Measurements from ENCODE around the gene TOGARAM2. TPM values are rescaled to one million over a fixed set of nuclear protein-coding genes. Genes with fewer than 3 reads are reported as not detected.

The TOGARAM2 gene
- total RNA-seq, 2 experiments from 2014 or later: 2.3 to 2.7 TPM

DNA sequence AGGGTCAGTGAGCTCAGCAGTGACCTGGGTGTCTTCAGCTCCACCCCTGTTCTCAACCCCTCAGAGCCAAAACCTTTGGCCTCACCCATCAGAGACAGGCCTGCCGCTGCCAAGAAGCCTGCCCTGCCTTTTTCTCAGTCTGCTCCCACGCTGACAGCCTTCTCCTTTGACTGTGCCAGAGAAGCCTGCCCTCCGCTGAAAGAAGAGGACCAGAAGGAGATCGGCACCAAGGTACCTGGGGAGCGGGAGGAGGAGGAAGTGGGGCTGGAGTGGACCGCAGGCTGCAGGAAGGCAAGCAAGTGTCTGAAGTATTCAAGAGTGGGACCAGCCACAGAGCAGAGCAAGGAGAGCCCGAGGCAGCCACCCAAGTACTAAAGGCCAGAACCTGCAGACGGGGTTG lies 33.2 kb downstream of the TOGARAM2 start:
- ChIA-PET CTCF (interaction anchor here (0.9 to 1.3 kb wide), 4 partner anchors 13 to 55 kb away, joined by 3 to 6 read pairs (median 4); no protein-coding TSS in a partner anchor), POLR2A (interaction anchor here (1.0 to 2.3 kb wide), 4 partner anchors 12 to 144 kb away, joined by 3 to 9 read pairs (median 4); partner anchors contain the start of gene TRMT61B)
- intact Hi-C loops (cut with micrococcal nuclease): loop anchor here (5.0 to 10.0 kb wide), 2 partner anchors 57 to 100 kb away; partner anchors contain the start of gene CLIP4
- Mint-ChIP-seq H3K4me1 (ENCODE audit: low read depth) (peaks cover 82% of the 10 kb centered on the region), H3K36me3 (ENCODE audit: low read depth) (no peaks in the 10 kb centered on the region), H3K4me3 (peak overlapping the region; percentile 79), H3K27me3 (no peaks in the 10 kb centered on the region), H3K27ac (peak overlapping the region; percentile 97), H3K9me3 (no peaks in the 10 kb centered on the region)
- ATAC-seq (no peak), DNase-seq (peak; percentile 48)
- TF ChIP-seq, protein P1, sequence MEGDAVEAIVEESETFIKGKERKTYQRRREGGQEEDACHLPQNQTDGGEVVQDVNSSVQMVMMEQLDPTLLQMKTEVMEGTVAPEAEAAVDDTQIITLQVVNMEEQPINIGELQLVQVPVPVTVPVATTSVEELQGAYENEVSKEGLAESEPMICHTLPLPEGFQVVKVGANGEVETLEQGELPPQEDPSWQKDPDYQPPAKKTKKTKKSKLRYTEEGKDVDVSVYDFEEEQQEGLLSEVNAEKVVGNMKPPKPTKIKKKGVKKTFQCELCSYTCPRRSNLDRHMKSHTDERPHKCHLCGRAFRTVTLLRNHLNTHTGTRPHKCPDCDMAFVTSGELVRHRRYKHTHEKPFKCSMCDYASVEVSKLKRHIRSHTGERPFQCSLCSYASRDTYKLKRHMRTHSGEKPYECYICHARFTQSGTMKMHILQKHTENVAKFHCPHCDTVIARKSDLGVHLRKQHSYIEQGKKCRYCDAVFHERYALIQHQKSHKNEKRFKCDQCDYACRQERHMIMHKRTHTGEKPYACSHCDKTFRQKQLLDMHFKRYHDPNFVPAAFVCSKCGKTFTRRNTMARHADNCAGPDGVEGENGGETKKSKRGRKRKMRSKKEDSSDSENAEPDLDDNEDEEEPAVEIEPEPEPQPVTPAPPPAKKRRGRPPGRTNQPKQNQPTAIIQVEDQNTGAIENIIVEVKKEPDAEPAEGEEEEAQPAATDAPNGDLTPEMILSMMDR (IDR thresholded peaks at IDR 0.05): no peak

DNA sequence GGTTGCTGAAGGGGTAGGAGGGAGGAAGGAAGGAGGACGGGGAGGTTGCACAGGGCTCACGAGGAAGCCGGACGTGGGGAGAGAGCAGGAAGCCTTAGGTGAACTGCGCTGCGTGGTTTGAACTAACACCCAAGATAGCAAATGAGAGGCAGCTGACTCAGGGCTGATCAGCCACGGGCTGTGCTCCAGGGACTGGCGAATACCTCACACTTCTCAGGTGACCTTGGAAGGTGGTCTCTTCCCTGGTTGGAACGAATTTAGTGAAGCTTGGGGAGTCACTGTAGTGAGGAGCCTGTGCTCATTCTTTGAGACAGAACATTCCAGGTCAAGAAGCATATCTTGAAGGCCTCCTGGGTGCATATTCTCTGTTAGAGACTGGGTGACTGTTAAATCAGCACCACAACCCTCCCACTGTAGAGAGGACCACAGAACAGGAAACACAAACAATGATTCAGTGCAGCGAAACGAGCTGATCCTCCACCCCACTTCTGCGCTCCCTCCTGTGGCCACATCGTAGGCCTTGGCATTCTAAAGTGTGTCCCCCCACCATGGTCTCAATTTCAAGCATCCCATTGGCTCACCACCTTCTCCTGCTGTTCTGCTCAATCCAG lies 33.8 kb downstream of the TOGARAM2 start:
- POLR2A ChIA-PET: interaction anchor here (0.6 to 2.3 kb wide), 6 partner anchors 12 to 145 kb away, joined by 3 to 9 read pairs (median 5); partner anchors contain the start of genes CLIP4 and TRMT61B
- H3K4me1 Mint-ChIP-seq (ENCODE audit: low read depth): peaks cover 76% of the 10 kb centered on the region

DNA sequence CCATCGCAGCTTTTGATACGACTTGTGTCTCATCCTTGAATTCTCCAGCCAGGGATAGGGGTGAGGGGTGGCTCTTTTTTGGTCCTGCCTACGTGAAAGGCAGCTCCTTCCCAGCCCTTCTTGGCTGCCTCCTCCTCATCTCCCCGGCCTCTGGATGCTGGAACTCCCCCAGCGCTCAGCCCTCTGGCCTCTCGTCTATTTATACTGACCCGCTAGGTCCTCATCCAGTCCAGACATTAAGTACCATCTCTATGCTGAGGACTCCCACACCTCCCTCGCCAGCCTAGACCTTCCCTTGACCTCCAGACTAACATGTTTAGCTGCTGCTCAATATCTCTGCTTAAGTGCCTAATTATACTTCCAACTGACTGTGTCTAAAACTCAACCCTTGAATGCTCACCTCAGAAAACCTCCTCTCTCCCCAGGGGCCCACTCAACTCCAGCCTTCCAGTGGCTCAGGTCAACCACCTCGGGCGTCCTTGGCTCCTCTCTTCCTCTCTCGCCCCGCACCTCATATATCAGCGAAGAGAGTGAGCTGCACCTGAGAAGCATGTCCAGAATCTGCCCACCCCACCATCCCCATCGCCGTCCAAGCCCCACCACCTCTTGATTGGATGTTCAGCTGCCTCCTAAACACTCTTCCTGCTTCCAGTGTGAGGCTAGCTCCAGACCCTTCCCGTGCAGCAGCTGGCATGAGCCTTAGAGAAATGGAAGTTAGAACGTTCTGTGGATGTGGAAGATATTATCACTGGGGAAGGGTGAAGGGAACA lies 34.8 kb downstream of the TOGARAM2 start:
- Mint-ChIP-seq H3K4me1 (ENCODE audit: low read depth) (peaks cover 66% of the 10 kb centered on the region), H3K9me3 (no peaks in the 10 kb centered on the region), H3K27ac (peak overlapping the region; percentile 97), H3K4me3 (peak overlapping the region; percentile 79), H3K36me3 (ENCODE audit: low read depth) (no peaks in the 10 kb centered on the region), H3K27me3 (no peaks in the 10 kb centered on the region)
- ChIA-PET POLR2A (interaction anchor here (0.6 to 2.3 kb wide), 5 partner anchors 11 to 123 kb away, joined by 3 to 9 read pairs (median 5); partner anchors contain the start of genes CLIP4 and WDR43), CTCF (interaction anchor here (1.1 to 1.7 kb wide), 7 partner anchors 14 to 137 kb away, joined by 3 to 10 read pairs (median 4); no protein-coding TSS in a partner anchor)
- ATAC-seq (no peak), DNase-seq (no peak)
- TF ChIP-seq, protein P1 (IDR thresholded peaks at IDR 0.05): no peak
- intact Hi-C loops (cut with micrococcal nuclease): loop anchor here (10.0 kb wide), 1 partner anchor 99 kb away; the partner anchor contains the start of gene CLIP4

More for the DNA sequence above, 33.8 kb downstream of the TOGARAM2 start:
- Mint-ChIP-seq H3K27ac (peak overlapping the region; percentile 97), H3K36me3 (ENCODE audit: low read depth) (no peaks in the 10 kb centered on the region), H3K9me3 (no peaks in the 10 kb centered on the region), H3K4me3 (peak overlapping the region; percentile 79), H3K27me3 (no peaks in the 10 kb centered on the region)
- ATAC-seq (peak; percentile 76), DNase-seq (peak; percentile 88)
- CTCF ChIA-PET: interaction anchor here (0.8 to 1.7 kb wide), 10 partner anchors 12 to 138 kb away, joined by 3 to 10 read pairs (median 3); no protein-coding TSS in a partner anchor
- TF ChIP-seq, protein P1 (IDR thresholded peaks at IDR 0.05): peak; percentile 37
- intact Hi-C loops (cut with micrococcal nuclease): loop anchor here (5.0 to 10.0 kb wide), 2 partner anchors 58 to 100 kb away; partner anchors contain the start of gene CLIP4

DNA sequence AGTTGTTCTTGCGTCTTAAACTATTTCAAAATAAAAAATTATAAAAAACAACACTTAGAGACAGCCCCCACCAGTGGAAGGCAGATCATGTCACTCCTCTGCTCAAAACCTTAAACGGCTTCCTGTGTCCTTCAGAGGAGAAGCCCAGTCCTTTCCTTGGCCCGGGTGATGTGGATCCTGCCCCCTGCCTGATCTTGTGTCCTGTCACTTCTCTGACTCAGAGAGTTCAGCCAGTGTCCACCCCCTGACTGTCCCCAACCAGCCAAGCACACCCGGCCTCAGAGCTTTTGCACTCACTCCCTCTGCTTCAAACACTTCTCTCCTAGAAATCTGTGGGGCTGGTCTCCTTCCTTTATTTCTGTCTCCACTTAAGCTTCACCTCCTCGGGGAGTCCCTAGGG lies 35.4 kb downstream of the TOGARAM2 start:
- H3K4me1 Mint-ChIP-seq (ENCODE audit: low read depth): peaks cover 60% of the 10 kb centered on the region
- H3K9me3 Mint-ChIP-seq: no peaks in the 10 kb centered on the region
- ChIA-PET POLR2A (interaction anchor here (1.5 to 2.3 kb wide), 2 partner anchors 10 to 122 kb away, joined by 3 to 9 read pairs; partner anchors contain the start of gene WDR43), CTCF (interaction anchor here (1.3 to 1.7 kb wide), 2 partner anchors 60 to 113 kb away, joined by 3 to 5 read pairs; no protein-coding TSS in a partner anchor)
- ATAC-seq: no peak
- peak overlapping the region; percentile 97 for H3K27ac Mint-ChIP-seq
- no peak overlapping the region for H3K4me3 Mint-ChIP-seq
- no peaks in the 10 kb centered on the region for H3K36me3 Mint-ChIP-seq (ENCODE audit: low read depth)
- H3K27me3 Mint-ChIP-seq: no peaks in the 10 kb centered on the region
- intact Hi-C loops (cut with micrococcal nuclease): loop anchor here (10.0 kb wide), 1 partner anchor 98 kb away; the partner anchor contains the start of gene CLIP4
- DNase-seq: no peak
- TF ChIP-seq, protein P1 (IDR thresholded peaks at IDR 0.05): no peak

Measured in activated CD8-positive, alpha-beta T cell treated with anti-CD3 and anti-CD28 coated beads for 36 hours (primary cell).